ENCODE results near the gene RGS5. TPM values are rescaled to one million over a fixed set of nuclear protein-coding genes. Genes with fewer than 3 reads are reported as not detected.

The RGS5 gene
- total and polyA plus RNA-seq, 2 donors (not counting 3 experiments of a cell fraction or from before 2014, with no cell fraction given), result 287 to 770 TPM

DNA sequence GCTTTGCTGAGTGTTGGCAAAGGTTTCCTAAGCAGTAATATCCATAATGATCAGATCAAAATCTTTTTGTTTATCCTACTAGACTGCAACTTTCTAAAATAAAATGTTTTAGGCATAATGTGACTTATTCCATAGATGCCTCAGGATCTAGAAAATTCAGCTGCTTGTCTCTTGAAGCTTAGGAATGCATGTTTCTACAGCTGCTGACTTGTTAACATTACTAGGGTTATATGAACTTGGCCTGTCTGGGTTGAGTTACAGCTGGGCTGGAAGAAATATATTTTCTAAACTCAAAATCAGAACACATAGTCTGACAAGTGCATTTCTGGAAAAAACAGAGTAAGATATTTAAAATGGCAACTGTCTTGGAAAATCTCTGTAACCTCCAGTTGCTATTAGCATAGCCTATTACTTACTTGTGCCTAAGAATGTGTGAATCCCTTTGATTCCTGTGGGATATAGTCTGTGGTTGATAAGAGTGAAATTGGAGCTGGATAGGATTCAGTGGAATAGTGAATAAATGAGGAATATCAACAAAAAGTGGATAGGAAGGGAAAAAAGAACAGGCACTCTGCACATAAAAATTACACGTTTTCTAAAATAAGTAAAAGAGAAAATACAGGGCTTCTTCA lies 72.4 kb downstream of the RGS5 start:
- H3K9me1 ChIP-seq (replicated peaks; ENCODE audit: control insufficient read depth, extremely low read depth, insufficient read depth, low read length), result no peaks in the 10 kb centered on the region
- H3K27me3 ChIP-seq (ENCODE audit: control insufficient read depth in 2 of 2, insufficient read depth in 2 of 2, low read length in 2 of 2), result no peaks in the 10 kb centered on the region
- no peak overlapping the region for H3K9ac ChIP-seq (replicated peaks; ENCODE audit: extremely low read depth, insufficient read depth, low read length)
- no peaks in the 10 kb centered on the region for H3K79me2 ChIP-seq (ENCODE audit: control insufficient read depth, insufficient read depth, low read length)
- TF ChIP-seq GATA2 (IDR thresholded peaks at IDR 0.05; ENCODE audit: insufficient read depth, insufficient read length, low read depth, low read length), result no peak
- no peak for TF ChIP-seq POLR2A (IDR thresholded peaks at IDR 0.05; ENCODE audit: low read depth, low read length)
- no peak for TF ChIP-seq JUN (IDR thresholded peaks at IDR 0.05; ENCODE audit: borderline replicate concordance, insufficient read depth, insufficient read length, low read depth)
- TF ChIP-seq, protein P1, sequence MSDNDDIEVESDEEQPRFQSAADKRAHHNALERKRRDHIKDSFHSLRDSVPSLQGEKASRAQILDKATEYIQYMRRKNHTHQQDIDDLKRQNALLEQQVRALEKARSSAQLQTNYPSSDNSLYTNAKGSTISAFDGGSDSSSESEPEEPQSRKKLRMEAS (IDR thresholded peaks at IDR 0.05; ENCODE audit: insufficient read depth, insufficient read length), result no peak
- TF ChIP-seq, protein P2, sequence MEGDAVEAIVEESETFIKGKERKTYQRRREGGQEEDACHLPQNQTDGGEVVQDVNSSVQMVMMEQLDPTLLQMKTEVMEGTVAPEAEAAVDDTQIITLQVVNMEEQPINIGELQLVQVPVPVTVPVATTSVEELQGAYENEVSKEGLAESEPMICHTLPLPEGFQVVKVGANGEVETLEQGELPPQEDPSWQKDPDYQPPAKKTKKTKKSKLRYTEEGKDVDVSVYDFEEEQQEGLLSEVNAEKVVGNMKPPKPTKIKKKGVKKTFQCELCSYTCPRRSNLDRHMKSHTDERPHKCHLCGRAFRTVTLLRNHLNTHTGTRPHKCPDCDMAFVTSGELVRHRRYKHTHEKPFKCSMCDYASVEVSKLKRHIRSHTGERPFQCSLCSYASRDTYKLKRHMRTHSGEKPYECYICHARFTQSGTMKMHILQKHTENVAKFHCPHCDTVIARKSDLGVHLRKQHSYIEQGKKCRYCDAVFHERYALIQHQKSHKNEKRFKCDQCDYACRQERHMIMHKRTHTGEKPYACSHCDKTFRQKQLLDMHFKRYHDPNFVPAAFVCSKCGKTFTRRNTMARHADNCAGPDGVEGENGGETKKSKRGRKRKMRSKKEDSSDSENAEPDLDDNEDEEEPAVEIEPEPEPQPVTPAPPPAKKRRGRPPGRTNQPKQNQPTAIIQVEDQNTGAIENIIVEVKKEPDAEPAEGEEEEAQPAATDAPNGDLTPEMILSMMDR (IDR thresholded peaks at IDR 0.05; ENCODE audit: extremely low read depth in 1 of 2, insufficient read depth in 1 of 2, low read depth in 1 of 2, low read length in 2 of 2), result no peak
- TF ChIP-seq EZH2 (IDR thresholded peaks at IDR 0.05; ENCODE audit: borderline replicate concordance, low read depth, low read length, severe bottlenecking), result no peak
- no peak for TF ChIP-seq MYC (IDR thresholded peaks at IDR 0.05; ENCODE audit: low read depth, low read length)
- TF ChIP-seq POLR2AphosphoS5 (IDR thresholded peaks at IDR 0.05; ENCODE audit: insufficient read depth, low read depth, low read length), result no peak
- no peak for TF ChIP-seq FOS (IDR thresholded peaks at IDR 0.05; ENCODE audit: borderline replicate concordance, insufficient read depth, low read length)
- no peaks in the 10 kb centered on the region for H3K4me1 ChIP-seq (ENCODE audit: control insufficient read depth, extremely low read depth, insufficient read depth, low read length)
- DNase-seq (ENCODE audit: low read depth, low spot score), result no peak
- no peak overlapping the region for H3K27ac ChIP-seq (ENCODE audit: insufficient read depth, low read depth, low read length)
- H4K20me1 ChIP-seq (replicated peaks; ENCODE audit: control insufficient read depth, extremely low read depth, insufficient read depth, low read length), result no peaks in the 10 kb centered on the region
- H3K36me3 ChIP-seq (ENCODE audit: control insufficient read depth in 2 of 2, extremely low read depth in 1 of 2, insufficient read depth in 2 of 2, low read length in 2 of 2), result no peaks in the 10 kb centered on the region
- no TSS peak for BruUV-seq (replicated peaks)
- no peak overlapping the region for H3K4me3 ChIP-seq (replicated peaks in 1 of 3; ENCODE audit: insufficient read depth in 1 of 3, low read depth in 1 of 3, low read length in 3 of 3)
- intact Hi-C loops (cut with micrococcal nuclease), result no loop called here
- H3K4me2 ChIP-seq (ENCODE audit: insufficient read depth, low read length), result no peak overlapping the region
- H3K9me3 ChIP-seq (replicated peaks; ENCODE audit: control insufficient read depth, insufficient read depth, low read length), result no peaks in the 10 kb centered on the region
- POLR2A ChIA-PET, result no interaction called here
- CTCF ChIA-PET, result interaction anchor here (0.9 to 1.8 kb wide), 2 partner anchors 13 to 40 kb away, joined by 3 to 5 read pairs; no protein-coding TSS in a partner anchor
- FAIRE-seq, result no peak
- no peak overlapping the region for H2AFZ ChIP-seq (ENCODE audit: low read depth, low read length)
- dilution Hi-C loops (cut with MboI; ENCODE audit: extremely low pct_ligation_motif_present, low sequenced_read_pairs), result no loop called here
